ENCODE measurements around the gene IFI27L1. TPM values are rescaled to one million over a fixed set of nuclear protein-coding genes. Genes with fewer than 3 reads are reported as not detected.

IFI27L1 gene
- total and polyA plus RNA-seq, 2 of the 13 experiments (the other 11 are each of a cell fraction or from before 2014, with no cell fraction given): 11.9 to 19.0 TPM

GRCh38 chr14:94049625-94050023 is 31.5 kb upstream of the IFI27L1 start (continued):
- TF ChIP-seq, protein P1, sequence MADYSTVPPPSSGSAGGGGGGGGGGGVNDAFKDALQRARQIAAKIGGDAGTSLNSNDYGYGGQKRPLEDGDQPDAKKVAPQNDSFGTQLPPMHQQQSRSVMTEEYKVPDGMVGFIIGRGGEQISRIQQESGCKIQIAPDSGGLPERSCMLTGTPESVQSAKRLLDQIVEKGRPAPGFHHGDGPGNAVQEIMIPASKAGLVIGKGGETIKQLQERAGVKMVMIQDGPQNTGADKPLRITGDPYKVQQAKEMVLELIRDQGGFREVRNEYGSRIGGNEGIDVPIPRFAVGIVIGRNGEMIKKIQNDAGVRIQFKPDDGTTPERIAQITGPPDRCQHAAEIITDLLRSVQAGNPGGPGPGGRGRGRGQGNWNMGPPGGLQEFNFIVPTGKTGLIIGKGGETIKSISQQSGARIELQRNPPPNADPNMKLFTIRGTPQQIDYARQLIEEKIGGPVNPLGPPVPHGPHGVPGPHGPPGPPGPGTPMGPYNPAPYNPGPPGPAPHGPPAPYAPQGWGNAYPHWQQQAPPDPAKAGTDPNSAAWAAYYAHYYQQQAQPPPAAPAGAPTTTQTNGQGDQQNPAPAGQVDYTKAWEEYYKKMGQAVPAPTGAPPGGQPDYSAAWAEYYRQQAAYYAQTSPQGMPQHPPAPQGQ (CRISPR knock-in tag; IDR thresholded peaks at IDR 0.05; ENCODE audit: borderline replicate concordance): no peak
- TF ChIP-seq HOXA3 (CRISPR knock-in tag; IDR thresholded peaks at IDR 0.05): no peak

DNA sequence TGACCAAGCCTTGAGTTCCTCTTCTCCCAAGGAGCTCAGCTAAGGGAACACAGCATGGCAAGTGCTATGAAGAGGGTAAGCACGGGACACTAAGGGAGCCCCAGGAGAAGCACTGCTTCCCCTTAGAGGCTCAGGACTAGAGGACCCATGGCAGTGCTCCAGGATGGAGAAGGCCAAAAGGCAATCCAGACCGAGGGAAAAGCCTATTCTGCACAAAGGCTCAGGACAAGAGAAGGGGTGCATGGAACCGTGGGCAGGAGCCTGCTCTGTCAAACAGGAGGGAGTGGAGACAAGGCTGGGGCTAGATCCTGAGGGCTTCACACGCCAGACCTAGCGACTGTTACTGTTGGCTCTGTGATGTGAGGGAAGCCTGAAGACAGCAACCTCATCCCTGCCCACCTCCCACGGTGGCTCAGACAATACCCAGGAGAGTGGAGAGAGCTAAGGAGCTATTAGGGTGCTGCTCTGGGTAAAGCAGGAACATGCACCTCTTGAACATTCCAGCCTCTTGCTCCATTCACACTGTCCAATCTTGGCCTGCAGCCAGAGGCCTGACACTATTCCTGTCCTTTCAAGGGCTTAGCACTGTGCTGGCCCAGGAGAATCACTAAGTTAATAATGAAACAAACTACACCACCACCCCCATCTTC is 30.8 kb upstream of the IFI27L1 start:
- ATAC-seq (no peak), DNase-seq (ENCODE audit: low spot score) (no peak), FAIRE-seq (no peak)
- POLR2A ChIA-PET: no interaction called here
- H3K9me3 ChIP-seq (ENCODE audit: low read length): no peaks in the 10 kb centered on the region
- no TSS peak for BruUV-seq (replicated peaks)
- H2AFZ ChIP-seq (ENCODE audit: low read length): no peak overlapping the region
- H3K27ac ChIP-seq (ENCODE audit: extremely low read length, insufficient read depth, low read length): no peak overlapping the region
- no peaks in the 10 kb centered on the region for H3K79me2 ChIP-seq (ENCODE audit: insufficient read depth, low read length)
- peaks cover 34 to 81% of the 10 kb centered on the region in 2 experiments for H3K36me3 ChIP-seq (replicated peaks in 1 of 2; ENCODE audit: control insufficient read depth in 1 of 2, insufficient read depth in 2 of 2, low read length in 2 of 2)
- in situ Hi-C loops (cut with HindIII; ENCODE audit: extremely low pct_ligation_motif_present, low pct_unique_long_range_greater_than_20kb) (loop anchor here (10.0 kb wide), 1 partner anchor 254 kb away; no protein-coding TSS in a partner anchor), intact Hi-C loops (cut with micrococcal nuclease; ENCODE audit: unreplicated experiment) (no loop called here)
- H3K4me1 ChIP-seq (ENCODE audit: insufficient read depth, low read length): peaks cover 19% of the 10 kb centered on the region
- no peak overlapping the region for H3K4me2 ChIP-seq (ENCODE audit: low read depth, low read length)
- no peak overlapping the region for H3K9ac ChIP-seq (ENCODE audit: insufficient read depth, low read depth, low read length)
- CTCF ChIA-PET (ENCODE audit: low intra/inter-chr PET ratio, low total read pairs): interaction anchor here (1.4 to 1.9 kb wide), 2 partner anchors 82 to 86 kb away, joined by 3 to 12 read pairs; no protein-coding TSS in a partner anchor
- no peaks in the 10 kb centered on the region for H3K27me3 ChIP-seq (ENCODE audit: control insufficient read depth in 1 of 2, insufficient read depth in 2 of 2, low read length in 2 of 2)
- no peaks in the 10 kb centered on the region for H4K20me1 ChIP-seq (ENCODE audit: insufficient read depth, low read length)
- no peak overlapping the region for H3K4me3 ChIP-seq (replicated peaks in 1 of 3; ENCODE audit: insufficient read depth in 1 of 3, low read depth in 2 of 3, low read length in 3 of 3)
- 100% methylated on average over 4 of the region's 6 CpGs for WGBS (ENCODE audit: low lambda C conversion rate)
- no peak for TF ChIP-seq HDAC1 (CRISPR knock-in tag; IDR thresholded peaks at IDR 0.05)
- TF ChIP-seq REL (CRISPR knock-in tag; conservative IDR thresholded peaks at IDR 0.05): no peak
- no peak for TF ChIP-seq ZFP82 (CRISPR knock-in tag; IDR thresholded peaks at IDR 0.05; ENCODE audit: borderline replicate concordance)
- TF ChIP-seq NFIB (CRISPR knock-in tag; IDR thresholded peaks at IDR 0.05; ENCODE audit: borderline replicate concordance): no peak
- no peak for TF ChIP-seq ZNF292 (CRISPR knock-in tag; IDR thresholded peaks at IDR 0.05; ENCODE audit: borderline replicate concordance, low read depth)
- TF ChIP-seq HNF1B (CRISPR knock-in tag; IDR thresholded peaks at IDR 0.05): no peak
- TF ChIP-seq, protein P2, sequence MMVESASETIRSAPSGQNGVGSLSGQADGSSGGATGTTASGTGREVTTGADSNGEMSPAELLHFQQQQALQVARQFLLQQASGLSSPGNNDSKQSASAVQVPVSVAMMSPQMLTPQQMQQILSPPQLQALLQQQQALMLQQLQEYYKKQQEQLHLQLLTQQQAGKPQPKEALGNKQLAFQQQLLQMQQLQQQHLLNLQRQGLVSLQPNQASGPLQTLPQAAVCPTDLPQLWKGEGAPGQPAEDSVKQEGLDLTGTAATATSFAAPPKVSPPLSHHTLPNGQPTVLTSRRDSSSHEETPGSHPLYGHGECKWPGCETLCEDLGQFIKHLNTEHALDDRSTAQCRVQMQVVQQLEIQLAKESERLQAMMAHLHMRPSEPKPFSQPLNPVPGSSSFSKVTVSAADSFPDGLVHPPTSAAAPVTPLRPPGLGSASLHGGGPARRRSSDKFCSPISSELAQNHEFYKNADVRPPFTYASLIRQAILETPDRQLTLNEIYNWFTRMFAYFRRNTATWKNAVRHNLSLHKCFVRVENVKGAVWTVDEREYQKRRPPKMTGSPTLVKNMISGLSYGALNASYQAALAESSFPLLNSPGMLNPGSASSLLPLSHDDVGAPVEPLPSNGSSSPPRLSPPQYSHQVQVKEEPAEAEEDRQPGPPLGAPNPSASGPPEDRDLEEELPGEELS (CRISPR knock-in tag; IDR thresholded peaks at IDR 0.05): no peak
- no peak for TF ChIP-seq ZNF335 (CRISPR knock-in tag; IDR thresholded peaks at IDR 0.05)
- TF ChIP-seq, protein P3, sequence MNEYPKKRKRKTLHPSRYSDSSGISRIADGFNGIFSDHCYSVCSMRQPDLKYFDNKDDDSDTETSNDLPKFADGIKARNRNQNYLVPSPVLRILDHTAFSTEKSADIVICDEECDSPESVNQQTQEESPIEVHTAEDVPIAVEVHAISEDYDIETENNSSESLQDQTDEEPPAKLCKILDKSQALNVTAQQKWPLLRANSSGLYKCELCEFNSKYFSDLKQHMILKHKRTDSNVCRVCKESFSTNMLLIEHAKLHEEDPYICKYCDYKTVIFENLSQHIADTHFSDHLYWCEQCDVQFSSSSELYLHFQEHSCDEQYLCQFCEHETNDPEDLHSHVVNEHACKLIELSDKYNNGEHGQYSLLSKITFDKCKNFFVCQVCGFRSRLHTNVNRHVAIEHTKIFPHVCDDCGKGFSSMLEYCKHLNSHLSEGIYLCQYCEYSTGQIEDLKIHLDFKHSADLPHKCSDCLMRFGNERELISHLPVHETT (CRISPR knock-in tag; conservative IDR thresholded peaks at IDR 0.05): no peak
- TF ChIP-seq CBX2 (IDR thresholded peaks at IDR 0.05; ENCODE audit: low read depth, low read length): no peak
- no peak for TF ChIP-seq CBX2 (CRISPR knock-in tag; IDR thresholded peaks at IDR 0.05; ENCODE audit: low read depth)
- no peak for TF ChIP-seq NR2F1 (CRISPR knock-in tag; IDR thresholded peaks at IDR 0.05)
- no peak for TF ChIP-seq DR1 (CRISPR knock-in tag; IDR thresholded peaks at IDR 0.05)
